HL-60 (cell line): ENCODE results near the gene ABCD3.

Experiments
- CTCF ChIP-seq: IDR thresholded peaks from one replicate; pipeline ENCODE4 v1.5.1; 2011; ENCODE audit warnings: low read length, control low read depth, inconsistent platforms; ENCODE audit not compliant: insufficient read depth
- GABPA ChIP-seq: IDR thresholded peaks from 2 replicates; pipeline ENCODE4 v1.6.1; 2012; ENCODE audit warnings: low read depth
- POLR2AphosphoS5 ChIP-seq: IDR thresholded peaks from 2 replicates; pipeline ENCODE4 v1.6.1; 2012; ENCODE audit warnings: low read depth
- SPI1 ChIP-seq: IDR thresholded peaks from 2 replicates; pipeline ENCODE4 v1.6.1; 2012; ENCODE audit warnings: low read depth, mild to moderate bottlenecking, borderline replicate concordance
- TF ChIP-seq, protein P1 (sequence below): IDR thresholded peaks from 2 replicates; pipeline ENCODE4 v1.6.1; 2012; ENCODE audit warnings: low read depth; ENCODE audit not compliant: insufficient replicate concordance

GRCh38 chr1:94535095-94535494, 116.9 kb downstream of the ABCD3 start:
- TF ChIP-seq CTCF (no peak), GABPA (no peak), SPI1 (no peak), POLR2AphosphoS5 (no peak)
- TF ChIP-seq, protein P1, sequence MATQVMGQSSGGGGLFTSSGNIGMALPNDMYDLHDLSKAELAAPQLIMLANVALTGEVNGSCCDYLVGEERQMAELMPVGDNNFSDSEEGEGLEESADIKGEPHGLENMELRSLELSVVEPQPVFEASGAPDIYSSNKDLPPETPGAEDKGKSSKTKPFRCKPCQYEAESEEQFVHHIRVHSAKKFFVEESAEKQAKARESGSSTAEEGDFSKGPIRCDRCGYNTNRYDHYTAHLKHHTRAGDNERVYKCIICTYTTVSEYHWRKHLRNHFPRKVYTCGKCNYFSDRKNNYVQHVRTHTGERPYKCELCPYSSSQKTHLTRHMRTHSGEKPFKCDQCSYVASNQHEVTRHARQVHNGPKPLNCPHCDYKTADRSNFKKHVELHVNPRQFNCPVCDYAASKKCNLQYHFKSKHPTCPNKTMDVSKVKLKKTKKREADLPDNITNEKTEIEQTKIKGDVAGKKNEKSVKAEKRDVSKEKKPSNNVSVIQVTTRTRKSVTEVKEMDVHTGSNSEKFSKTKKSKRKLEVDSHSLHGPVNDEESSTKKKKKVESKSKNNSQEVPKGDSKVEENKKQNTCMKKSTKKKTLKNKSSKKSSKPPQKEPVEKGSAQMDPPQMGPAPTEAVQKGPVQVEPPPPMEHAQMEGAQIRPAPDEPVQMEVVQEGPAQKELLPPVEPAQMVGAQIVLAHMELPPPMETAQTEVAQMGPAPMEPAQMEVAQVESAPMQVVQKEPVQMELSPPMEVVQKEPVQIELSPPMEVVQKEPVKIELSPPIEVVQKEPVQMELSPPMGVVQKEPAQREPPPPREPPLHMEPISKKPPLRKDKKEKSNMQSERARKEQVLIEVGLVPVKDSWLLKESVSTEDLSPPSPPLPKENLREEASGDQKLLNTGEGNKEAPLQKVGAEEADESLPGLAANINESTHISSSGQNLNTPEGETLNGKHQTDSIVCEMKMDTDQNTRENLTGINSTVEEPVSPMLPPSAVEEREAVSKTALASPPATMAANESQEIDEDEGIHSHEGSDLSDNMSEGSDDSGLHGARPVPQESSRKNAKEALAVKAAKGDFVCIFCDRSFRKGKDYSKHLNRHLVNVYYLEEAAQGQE = no peak
